HCT116 (cell line): ENCODE data around the gene CPLX4. TPM values are rescaled to one million over a fixed set of nuclear protein-coding genes. Genes with fewer than 3 reads are reported as not detected.

Experiments
- ATAC-seq: fragments of 200-7000 bp; cut with Tn5 transposase; 2 replicates; pipeline ENCODE4 v1.9.1; 2020; ENCODE audit warnings: mild to moderate bottlenecking, moderate library complexity
- BruUV-seq: library from RNA; stranded (reverse); fragments of 400-500 nt; replicated peaks from 2 replicates; lab custom pipeline; 2021; lab: Mats Ljungman, UMichigan
- CTCF ChIA-PET: fragments of 300-600 bp; sonication (Branson Sonifier 250); formaldehyde crosslinking; loops from one replicate; lab custom pipeline; 2021; ENCODE audit warnings: antibody characterized with exemption; lab: Charles Lee
- POLR2A ChIA-PET: fragments of 300-600, 350-600 bp; sonication (Branson Sonifier 250); formaldehyde crosslinking; loops from one replicate; lab custom pipeline; 2021; ENCODE audit warnings: antibody characterized with exemption; lab: Charles Lee
- RAD21 ChIA-PET, 2 experiments: fragments of 300-600 bp; sonication (Branson Sonifier 250); formaldehyde crosslinking; loops; one replicate each; lab custom pipeline; 2023; ENCODE audit warnings: low total read pairs in 2 of 2; ENCODE audit not compliant: uncharacterized antibody in 2 of 2, unreplicated experiment in 2 of 2, low non-redundant PET in 1 of 2; lab: Charles Lee
- DNase-seq: peaks from one replicate; pipeline ENCODE4 v3.0.0-alpha.2; 2010; ENCODE audit warnings: low read depth, low spot score
- H2AFZ ChIP-seq: fragments of 200-600 bp; shearing (Covaris generic), sonication (generic); 2 replicates; pipeline ENCODE4 v1.6.1; 2017; ENCODE audit warnings: low read depth, mixed run types, mixed read lengths, antibody characterized with exemption, low read length; ENCODE audit not compliant: poor library complexity, severe bottlenecking
- H3K27ac ChIP-seq: 2 replicates; pipeline ENCODE4 v1.5.1; 2012; ENCODE audit warnings: low read depth, low read length
- H3K27me3 ChIP-seq: fragments of 200-600 bp; sonication (generic); 2 replicates; pipeline ENCODE4 v1.6.1; 2016; ENCODE audit warnings: mixed run types, low read length, mixed read lengths; ENCODE audit not compliant: insufficient read depth
- H3K36me3 ChIP-seq, 2 experiments: fragments of 200-500 bp in 1 of 2; fragments of 200-600 bp in 1 of 2; sonication (Bioruptor generic) in 1 of 2; sonication (generic) in 1 of 2; 2 replicates each; pipeline versions ENCODE4 v1.5.1 to v1.6.1; 2014 to 2016; ENCODE audit warnings: low read length in 2 of 2, inconsistent platforms in 1 of 2, mixed read lengths in 1 of 2, mixed run types in 1 of 2; ENCODE audit not compliant: insufficient read depth in 2 of 2, control insufficient read depth in 1 of 2
- H3K4me1 ChIP-seq, 2 experiments: fragments of 200-600 bp in 1 of 2; sonication (generic) in 1 of 2; 2 replicates each; pipeline versions ENCODE4 v1.5.1 to v1.6.1; 2012 to 2017; ENCODE audit warnings: low read length in 2 of 2, inconsistent platforms in 1 of 2, mild to moderate bottlenecking in 1 of 2, mixed read lengths in 1 of 2, mixed run types in 1 of 2, moderate library complexity in 1 of 2; ENCODE audit not compliant: insufficient read depth in 2 of 2, control insufficient read depth in 1 of 2
- H3K4me2 ChIP-seq: fragments of 200-600 bp; sonication (generic); 2 replicates; pipeline ENCODE4 v1.6.1; 2017; ENCODE audit warnings: mixed run types, low read length, mixed read lengths
- H3K4me3 ChIP-seq, 2 experiments: fragments of 200-600 bp in 1 of 2; sonication (generic) in 1 of 2; replicated peaks in 1 of 2; 2 replicates each; pipeline ENCODE4 v1.5.1; 2011 to 2016; ENCODE audit warnings: low read length in 2 of 2, control low read depth in 1 of 2, low read depth in 1 of 2, mild to moderate bottlenecking in 1 of 2, mixed read lengths in 1 of 2, mixed run types in 1 of 2
- H3K79me2 ChIP-seq: fragments of 200-600 bp; sonication (generic); 2 replicates; pipeline ENCODE4 v1.6.1; 2017; ENCODE audit warnings: mild to moderate bottlenecking, mixed run types, low read length, moderate library complexity, mixed read lengths; ENCODE audit not compliant: insufficient read depth
- H3K9ac ChIP-seq: fragments of 200-600 bp; sonication (generic); 2 replicates; pipeline ENCODE4 v1.6.1; 2016; ENCODE audit warnings: low read length, mixed read lengths
- H3K9me2 ChIP-seq: fragments of 200-600 bp; sonication (generic), shearing (Covaris generic); 2 replicates; pipeline ENCODE4 v1.6.1; 2017; ENCODE audit warnings: mixed run types, mild to moderate bottlenecking, moderate library complexity; ENCODE audit not compliant: insufficient read depth
- H3K9me3 ChIP-seq, 2 experiments: fragments of 200-500 bp in 1 of 2; fragments of 200-600 bp in 1 of 2; sonication (Bioruptor generic) in 1 of 2; sonication (generic) in 1 of 2; 2 replicates each; pipeline ENCODE4 v1.6.1; 2014 to 2017; ENCODE audit warnings: low read length in 2 of 2, mixed read lengths in 2 of 2, inconsistent platforms in 1 of 2, low read depth in 1 of 2, mild to moderate bottlenecking in 1 of 2, mixed run types in 1 of 2, moderate library complexity in 1 of 2; ENCODE audit not compliant: control insufficient read depth in 1 of 2, insufficient read depth in 1 of 2
- H4K20me1 ChIP-seq: fragments of 200-600 bp; sonication (generic), shearing (Covaris generic); 2 replicates; pipeline ENCODE4 v1.6.1; 2017; ENCODE audit warnings: mixed run types, mild to moderate bottlenecking, moderate library complexity; ENCODE audit not compliant: insufficient read depth
- CBX3 ChIP-seq: IDR thresholded peaks from 2 replicates; pipeline ENCODE4 v1.6.1; 2012; ENCODE audit warnings: low read depth
- CEBPB ChIP-seq: IDR thresholded peaks from 2 replicates; pipeline ENCODE4 v1.6.1; 2012; ENCODE audit warnings: low read depth
- CTCF ChIP-seq, 3 experiments: fragments of 200-600 bp in 1 of 3; sonication (generic) in 1 of 3; IDR thresholded peaks in 2 of 3; conservative IDR thresholded peaks in 1 of 3; 2 replicates each; pipeline ENCODE4 v1.5.1; 2012 to 2017; ENCODE audit warnings: low read depth in 2 of 3, low read length in 2 of 3, antibody characterized with exemption in 1 of 3, borderline replicate concordance in 1 of 3, control low read depth in 1 of 3, mild to moderate bottlenecking in 1 of 3, mixed read lengths in 1 of 3, mixed run types in 1 of 3, moderate library complexity in 1 of 3; ENCODE audit not compliant: insufficient read depth in 1 of 3
- EGR1 ChIP-seq: IDR thresholded peaks from 2 replicates; pipeline ENCODE4 v1.6.1; 2012; ENCODE audit warnings: low read depth
- ELF1 ChIP-seq: IDR thresholded peaks from 2 replicates; pipeline ENCODE4 v1.6.1; 2012; ENCODE audit warnings: low read depth, borderline replicate concordance
- EZH2 ChIP-seq: fragments of 200-600 bp; sonication (generic); IDR thresholded peaks from 2 replicates; pipeline ENCODE4 v1.6.1; 2017; ENCODE audit warnings: antibody characterized with exemption, mixed run types
- FOSL1 ChIP-seq: IDR thresholded peaks from 2 replicates; pipeline ENCODE4 v1.6.1; 2012; ENCODE audit warnings: low read depth
- JUND ChIP-seq: IDR thresholded peaks from 2 replicates; pipeline ENCODE4 v1.6.1; 2012
- POLR2AphosphoS5 ChIP-seq: IDR thresholded peaks from 2 replicates; pipeline ENCODE4 v1.6.1; 2011; ENCODE audit warnings: mild to moderate bottlenecking, low read depth, low read length, moderate library complexity
- RAD21 ChIP-seq: IDR thresholded peaks from 2 replicates; pipeline ENCODE4 v1.6.1; 2012; ENCODE audit warnings: low read depth, mild to moderate bottlenecking
- SP1 ChIP-seq: IDR thresholded peaks from 2 replicates; pipeline ENCODE4 v1.6.1; 2012; ENCODE audit warnings: low read depth
- SRF ChIP-seq: IDR thresholded peaks from 2 replicates; pipeline ENCODE4 v1.6.1; 2012; ENCODE audit warnings: low read depth
- TCF7L2 ChIP-seq: IDR thresholded peaks from 2 replicates; pipeline ENCODE4 v1.7.0; 2011; ENCODE audit warnings: borderline replicate concordance, inconsistent platforms; ENCODE audit not compliant: insufficient read depth, insufficient read length; ENCODE audit errors: extremely low read depth
- YY1 ChIP-seq: IDR thresholded peaks from 2 replicates; pipeline ENCODE4 v1.6.1; 2011; ENCODE audit warnings: low read length, low read depth, moderate library complexity, mild to moderate bottlenecking; ENCODE audit not compliant: insufficient replicate concordance; ENCODE audit errors: extremely low read depth
- ZBTB33 ChIP-seq: IDR thresholded peaks from 2 replicates; pipeline ENCODE4 v1.6.1; 2011; ENCODE audit warnings: mild to moderate bottlenecking, low read length, moderate library complexity; ENCODE audit not compliant: insufficient replicate concordance; ENCODE audit errors: extremely low read depth
- intact Hi-C: fragments of 100-400 bp; cut with micrococcal nuclease; formaldehyde crosslinking; loops from 2 replicates; pipeline ENCODE4 v1.10.0; 2022
- total RNA-seq: library from RNA; stranded (reverse); gene quantifications from one replicate; pipeline ENCODE4 v1.2.1, GENCODE V29; 2021; ENCODE audit not compliant: unreplicated experiment
- TF ChIP-seq, protein P1 (sequence below): IDR thresholded peaks from 2 replicates; pipeline ENCODE4 v1.6.1; 2012

The CPLX4 gene
- total RNA-seq, 1 experiment from 2014 or later, result not detected

GRCh38 chr18:59345556-59345955, 27.1 kb upstream of the CPLX4 start:
- no peak for DNase-seq
- peaks cover 43 to 56% of the 10 kb centered on the region in 2 experiments for H3K36me3 ChIP-seq
- no peak overlapping the region for H3K9ac ChIP-seq
- ChIA-PET RAD21 (no interaction called here), CTCF (no interaction called here)
- H3K9me2 ChIP-seq, result no peaks in the 10 kb centered on the region
- TF ChIP-seq, protein P1, sequence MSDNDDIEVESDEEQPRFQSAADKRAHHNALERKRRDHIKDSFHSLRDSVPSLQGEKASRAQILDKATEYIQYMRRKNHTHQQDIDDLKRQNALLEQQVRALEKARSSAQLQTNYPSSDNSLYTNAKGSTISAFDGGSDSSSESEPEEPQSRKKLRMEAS, result no peak
- TF ChIP-seq CTCF (IDR thresholded peaks at IDR 0.05 in 2 of 3, conservative IDR thresholded peaks at IDR 0.05 in 1 of 3; ENCODE audit: borderline replicate concordance in 1 of 3, insufficient read depth in 1 of 3, low read depth in 2 of 3, low read length in 2 of 3), result no peak
- no peak for TF ChIP-seq EGR1
- no peak for TF ChIP-seq CEBPB
- TF ChIP-seq CBX3, result no peak
- TF ChIP-seq RAD21, result no peak
- TF ChIP-seq JUND, result no peak
- no peak for TF ChIP-seq TCF7L2
- TF ChIP-seq FOSL1, result no peak
- TF ChIP-seq POLR2AphosphoS5, result no peak
- no peak for TF ChIP-seq SP1
- TF ChIP-seq ZBTB33, result no peak
- TF ChIP-seq SRF, result no peak
- TF ChIP-seq EZH2, result no peak
- TF ChIP-seq YY1, result no peak
- no peak for TF ChIP-seq ELF1
- TF ChIP-seq, all 23 proteins: peak for 0
- Histone ChIP-seq H3K4me3 (no peak overlapping the region), H4K20me1 (no peaks in the 10 kb centered on the region), H2AFZ (no peak overlapping the region), H3K4me1 (no peaks in the 10 kb centered on the region), H3K4me2 (no peak overlapping the region), H3K9me3 (no peaks in the 10 kb centered on the region), H3K27ac (no peak overlapping the region), H3K27me3 (no peaks in the 10 kb centered on the region), H3K79me2 (peaks cover 40% of the 10 kb centered on the region)
- POLR2A ChIA-PET, result no interaction called here
- no peak for ATAC-seq
- intact Hi-C loops, result no loop called here
- no TSS peak for BruUV-seq
